GM13976 (cell line): ENCODE data around the gene CLASP1.
A peak's percentile ranks its signal among the peaks of the same experiment; 100 is the strongest.

Experiments
- DNase-seq: peaks from one replicate; pipeline ENCODE4 v3.0.0; 2012; ENCODE audit warnings: low spot score
- CTCF ChIP-seq: IDR thresholded peaks from 2 replicates; pipeline ENCODE4 v1.5.1; 2012; ENCODE audit warnings: borderline replicate concordance, mild to moderate bottlenecking; ENCODE audit not compliant: insufficient read depth; ENCODE audit errors: extremely low read depth, missing control alignments, control extremely low read depth
- in situ Hi-C: fragments of 300-500 bp; cut with MboI; formaldehyde crosslinking; loops from one replicate; pipeline ENCODE4 v1.12.0; 2022; ENCODE audit warnings: low sequenced_read_pairs, mixed read lengths, inconsistent platforms; ENCODE audit not compliant: unreplicated experiment

CLASP1 gene

GRCh38 chr2:121599963-121600651 lies 49.2 kb downstream of the CLASP1 start:
- in situ Hi-C loops: no loop called here
- DNase-seq: peak; percentile 44
- no peak for TF ChIP-seq CTCF

- no peak for DNase-seq
- no peak for TF ChIP-seq CTCF
- in situ Hi-C loops: no loop called here
Measured at GRCh38 chr2:121598087-121598486, 51.2 kb downstream of the CLASP1 start.

- peak; percentile 38 for TF ChIP-seq CTCF
- in situ Hi-C loops: no loop called here
- DNase-seq: peak; percentile 41
Measured at GRCh38 chr2:121596221-121597080, 52.8 kb downstream of the CLASP1 start.

GRCh38 chr2:121595012-121595891 lies 54.0 kb downstream of the CLASP1 start:
- TF ChIP-seq CTCF: no peak
- no peak for DNase-seq
- in situ Hi-C loops: no loop called here

GRCh38 chr2:121591199-121591598 lies 58.1 kb downstream of the CLASP1 start:
- TF ChIP-seq CTCF: no peak
- in situ Hi-C loops: no loop called here
- DNase-seq: no peak

- DNase-seq: no peak
- no peak for TF ChIP-seq CTCF
- in situ Hi-C loops: no loop called here
Measured at GRCh38 chr2:121588357-121588756, 60.9 kb downstream of the CLASP1 start.
